Hematopoietic multipotent progenitor cell treated with erythropoietin and hydrocortisone succinate and interleukin-3 and kit ligand, for 17 days (in vitro differentiated cells): ENCODE results near the gene AP3S2.
"Not testable (repeated sequence)": the region's sequence is repeated elsewhere in the genome, so short reads cannot be mapped to it uniquely, and the experiment has no call there.

Source experiments
- DNase-seq: peaks from one replicate; pipeline ENCODE4 v3.0.0-alpha.2; 2015; ENCODE audit warnings: low spot score

Gene AP3S2

DNA sequence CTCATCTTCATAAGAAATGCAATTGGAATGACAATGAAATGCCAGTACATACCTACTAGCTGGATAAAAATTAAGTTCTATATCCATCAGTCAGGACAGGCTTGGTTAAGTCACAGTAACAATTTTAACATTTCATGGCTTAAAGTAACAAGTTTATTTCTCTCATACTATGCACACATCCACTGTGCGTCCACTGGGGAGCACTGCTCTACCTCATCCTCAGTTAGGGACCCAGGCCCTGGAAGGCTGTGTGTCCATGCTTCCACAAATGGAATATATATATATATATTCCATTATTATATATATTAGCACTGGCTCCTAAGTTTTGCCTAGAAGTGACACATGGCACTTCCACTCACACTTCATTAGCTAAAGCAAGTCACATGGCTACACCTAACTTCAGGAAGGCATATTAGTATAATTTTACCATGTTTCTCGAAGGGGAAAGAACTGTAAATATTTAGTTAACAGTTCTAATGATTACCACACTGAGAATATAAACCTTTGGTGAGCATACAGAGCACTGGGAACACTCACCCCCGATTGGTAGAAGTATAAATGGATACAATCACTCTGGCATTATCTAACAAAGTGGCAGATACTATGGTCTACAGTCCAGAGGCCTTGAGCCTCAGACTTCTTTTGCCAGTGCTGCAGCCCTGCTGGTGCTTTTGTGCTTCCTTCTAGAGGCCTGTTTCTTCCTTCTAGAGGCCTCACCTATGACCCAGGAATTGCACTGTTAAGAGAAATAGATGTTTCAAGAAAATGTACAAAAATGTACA, 28.6 kb downstream of the AP3S2 start:
- no peak for DNase-seq

DNA sequence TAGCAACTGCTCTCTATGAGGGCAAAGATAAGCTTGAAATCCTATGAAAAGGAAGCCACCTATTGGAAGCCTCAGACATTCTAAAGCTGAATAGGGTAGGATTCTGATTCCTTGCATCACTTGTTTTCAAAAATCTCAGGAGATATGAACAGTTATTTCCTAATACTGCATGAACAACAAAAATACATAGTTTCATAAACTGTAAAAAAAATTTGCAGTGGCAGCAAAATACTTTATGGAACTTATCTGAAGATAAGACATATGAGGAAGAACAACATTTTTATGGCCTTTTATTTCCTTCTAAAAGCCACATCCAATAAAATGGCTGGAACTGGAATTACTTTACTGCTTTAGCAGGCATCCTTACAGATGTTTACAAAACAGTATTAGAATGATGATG, 29.9 kb downstream of the AP3S2 start:
- no peak for DNase-seq

DNA sequence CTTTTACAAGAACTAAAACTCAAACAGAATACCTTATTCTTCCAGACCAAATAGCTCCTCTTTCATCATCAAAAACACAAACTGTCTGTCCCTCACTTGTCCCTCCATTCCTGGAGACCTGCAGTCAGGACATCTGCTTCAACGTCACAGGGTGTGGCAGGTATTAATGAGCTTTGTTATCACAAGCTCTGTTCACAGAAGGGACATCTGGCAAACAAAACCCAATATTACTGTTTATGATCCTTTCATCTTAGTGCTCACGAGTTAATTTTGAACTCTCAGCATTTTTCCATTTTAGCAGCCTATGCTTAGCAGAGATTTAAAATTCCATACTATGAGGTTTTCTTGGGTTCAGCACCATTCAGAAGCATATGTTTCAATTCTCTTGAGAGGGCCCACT, 32.9 kb downstream of the AP3S2 start:
- DNase-seq, result no peak

DNA sequence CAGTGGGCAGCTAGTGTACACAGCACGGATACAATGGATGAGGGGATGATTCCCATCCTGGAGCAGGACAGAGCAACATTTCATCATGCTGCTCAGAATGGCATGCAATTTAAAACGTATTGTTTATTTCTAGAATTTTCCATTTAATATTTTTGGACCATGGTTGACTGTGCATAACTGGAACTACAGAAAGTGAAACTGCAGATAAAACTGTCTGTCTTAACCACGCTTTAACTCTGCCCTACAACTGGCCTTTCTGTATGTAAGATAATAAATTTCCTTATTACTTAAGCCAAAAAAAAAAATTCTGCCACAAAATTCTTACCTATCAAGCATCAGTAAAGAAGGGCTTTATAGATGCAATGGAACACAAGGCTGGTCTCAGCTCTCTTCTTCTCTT, 33.4 kb downstream of the AP3S2 start:
- DNase-seq, result no peak

DNA sequence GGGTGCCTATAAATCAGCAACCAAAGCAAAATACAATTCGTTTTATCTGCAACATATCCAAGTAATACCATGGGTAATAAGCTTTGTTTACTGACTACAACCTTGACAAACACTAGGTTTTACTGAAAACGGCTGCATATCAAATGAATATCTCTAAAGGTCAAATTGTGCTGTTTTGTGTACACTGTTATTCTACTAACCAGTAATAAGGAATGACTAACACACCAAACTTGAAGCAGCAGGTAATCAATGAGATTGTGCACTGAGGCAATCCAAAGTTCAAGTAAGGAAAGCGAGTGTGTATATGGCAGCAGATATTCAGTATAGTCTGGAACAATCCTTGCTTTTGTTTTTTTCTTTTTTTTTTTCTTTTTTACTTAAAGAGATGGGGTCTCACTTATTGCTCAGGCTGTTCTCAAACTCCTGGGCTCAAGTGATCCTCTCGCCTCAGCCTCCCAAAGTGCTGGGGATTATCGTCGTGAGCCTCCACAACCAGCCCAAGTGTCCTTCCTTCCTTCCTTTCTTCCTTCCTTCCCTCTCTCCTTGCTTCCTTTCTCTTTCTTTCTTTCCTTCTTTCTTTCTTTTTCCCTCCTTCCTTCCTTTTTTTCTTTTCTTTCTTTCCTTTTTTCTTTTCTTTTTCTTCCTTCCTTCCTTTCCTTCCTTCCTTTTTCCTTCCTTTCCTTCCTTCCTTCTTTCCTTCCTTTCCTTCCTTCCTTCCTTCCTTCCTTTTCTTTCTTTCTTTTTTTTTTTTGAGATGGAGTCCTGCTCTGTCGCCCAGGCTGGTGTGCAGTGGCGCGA, 34.9 kb downstream of the AP3S2 start:
- DNase-seq, result no peak

DNA sequence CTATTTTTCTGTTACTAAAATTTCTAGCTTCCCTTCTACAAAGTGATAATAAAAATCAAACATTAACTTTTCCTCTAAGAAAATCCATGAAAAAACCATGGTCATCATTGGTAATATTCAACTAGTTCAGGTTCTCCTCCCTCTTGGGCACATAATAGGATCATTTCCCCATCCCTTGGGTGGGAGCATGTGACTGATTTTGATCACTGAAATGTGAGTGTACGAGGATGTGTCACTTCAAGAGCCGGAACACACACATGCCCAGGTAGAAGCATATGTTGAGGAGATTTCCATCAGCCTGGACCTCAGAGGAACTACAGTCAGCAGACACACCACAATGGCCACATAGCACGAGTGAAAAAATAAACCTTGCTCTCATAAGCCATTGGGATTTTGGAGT, 36.1 kb downstream of the AP3S2 start:
- DNase-seq, result no peak

DNA sequence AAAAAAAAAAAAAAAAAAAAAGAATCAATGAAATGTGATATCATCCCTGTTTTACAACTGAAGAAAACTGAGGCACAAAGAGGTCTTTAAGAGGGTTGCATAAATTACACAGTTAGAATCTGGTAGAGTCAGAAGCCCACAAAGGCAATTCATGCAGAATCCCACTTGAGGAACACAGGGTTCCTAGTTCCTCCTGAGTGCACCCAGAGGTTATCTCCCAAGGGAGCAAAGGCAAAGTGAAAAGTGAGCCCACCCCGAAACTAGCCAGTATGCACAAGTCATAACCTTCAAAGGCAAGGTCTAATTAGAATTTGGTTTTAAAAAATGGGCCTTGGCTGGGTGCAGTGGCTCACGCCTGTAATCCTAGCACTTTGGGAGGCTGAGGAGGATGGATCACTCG, 37.8 kb downstream of the AP3S2 start:
- DNase-seq, result no peak

DNA sequence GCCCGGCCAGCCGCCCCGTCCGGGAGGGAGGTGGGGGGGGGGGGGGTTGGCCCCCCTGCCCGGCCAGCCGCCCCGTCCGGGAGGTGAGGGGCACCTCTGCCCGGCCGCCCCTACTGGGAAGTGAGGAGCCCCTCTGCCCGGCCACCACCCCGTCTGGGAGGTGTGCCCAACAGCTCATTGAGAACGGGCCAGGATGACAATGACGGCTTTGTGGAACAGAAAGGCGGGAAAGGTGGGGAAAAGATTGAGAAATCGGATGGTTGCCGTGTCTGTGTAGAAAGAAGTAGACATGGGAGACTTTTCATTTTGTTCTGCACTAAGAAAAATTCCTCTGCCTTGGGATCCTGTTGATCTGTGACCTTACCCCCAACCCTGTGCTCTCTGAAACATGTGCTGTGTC, 38.9 kb downstream of the AP3S2 start:
- DNase-seq, result not testable (repeated sequence)

DNA sequence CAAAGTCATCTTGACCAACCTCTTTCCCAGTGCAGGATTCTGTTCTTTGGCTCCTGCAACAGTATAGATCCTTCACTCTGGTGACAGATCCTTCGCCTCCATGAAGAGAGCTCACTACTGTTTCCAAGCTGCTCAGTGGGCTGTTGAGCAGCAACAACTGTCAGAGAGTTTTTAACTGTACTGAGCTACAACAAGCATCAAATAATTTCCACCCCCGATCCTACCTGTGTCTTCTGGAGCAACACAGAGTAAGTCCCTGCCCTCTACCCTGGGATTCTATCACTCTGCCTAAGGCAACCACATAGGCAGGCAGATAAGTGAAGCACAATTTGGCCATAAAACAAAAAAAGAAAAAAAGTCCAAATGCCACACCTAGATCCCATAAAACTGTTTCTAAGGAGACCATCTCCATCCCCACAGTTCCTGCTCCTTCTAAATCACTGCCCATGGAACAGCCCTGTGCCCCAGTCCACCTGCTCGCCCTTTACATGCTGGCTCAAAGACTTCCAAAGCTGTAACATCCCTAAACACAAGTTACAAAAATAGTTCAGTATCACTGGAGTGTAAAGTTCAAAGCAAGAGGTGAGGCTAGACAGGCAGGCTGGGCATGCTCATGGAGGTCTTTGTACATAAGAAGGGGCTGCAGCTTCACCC, 41.3 kb downstream of the AP3S2 start:
- DNase-seq, result no peak

DNA sequence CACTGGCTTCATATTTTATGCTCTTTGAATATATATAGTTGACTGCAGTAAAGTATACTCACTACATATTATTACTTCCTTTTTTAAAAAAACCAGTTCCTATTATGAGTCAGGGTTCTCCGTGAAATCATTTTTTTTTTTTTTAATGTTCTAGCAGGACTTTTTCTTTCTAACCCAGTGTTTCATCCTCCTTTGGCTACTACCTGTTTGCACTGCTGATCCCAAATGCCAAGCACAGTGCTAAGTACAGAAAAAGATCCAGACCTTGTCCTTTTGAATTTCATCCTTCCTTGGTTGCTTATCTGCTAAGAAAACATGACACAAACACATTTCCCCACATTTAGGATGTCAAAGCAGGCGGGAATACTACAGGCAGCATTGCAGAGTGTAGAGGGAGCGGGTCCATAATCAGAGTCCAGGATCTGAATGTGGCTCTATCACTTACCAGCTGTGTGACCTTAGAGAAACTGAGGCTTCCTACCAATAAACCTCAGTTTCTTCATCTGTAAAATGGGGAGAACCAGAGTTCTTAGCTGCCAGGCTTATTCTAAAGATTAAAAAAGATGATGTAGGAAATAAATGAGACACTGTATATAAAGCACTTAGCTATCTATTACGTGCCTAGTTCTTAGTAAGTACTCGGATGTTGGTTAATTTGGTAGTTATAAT, 42.0 kb downstream of the AP3S2 start:
- no peak for DNase-seq

DNA sequence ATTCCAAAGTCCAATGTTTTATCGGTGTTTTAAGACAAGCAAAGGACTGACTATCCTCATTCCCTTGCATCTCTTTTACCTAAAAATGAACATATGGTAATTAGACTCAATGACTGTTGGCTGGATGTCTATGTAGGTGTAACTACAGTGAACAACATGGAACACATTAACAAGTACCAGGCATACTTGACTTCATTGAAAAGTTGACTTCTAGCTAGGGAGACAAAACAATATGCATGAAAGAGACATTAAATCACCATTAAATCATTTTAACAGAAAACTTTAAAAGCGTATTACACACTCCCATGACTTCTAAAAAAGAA, 44.9 kb downstream of the AP3S2 start:
- no peak for DNase-seq

DNA sequence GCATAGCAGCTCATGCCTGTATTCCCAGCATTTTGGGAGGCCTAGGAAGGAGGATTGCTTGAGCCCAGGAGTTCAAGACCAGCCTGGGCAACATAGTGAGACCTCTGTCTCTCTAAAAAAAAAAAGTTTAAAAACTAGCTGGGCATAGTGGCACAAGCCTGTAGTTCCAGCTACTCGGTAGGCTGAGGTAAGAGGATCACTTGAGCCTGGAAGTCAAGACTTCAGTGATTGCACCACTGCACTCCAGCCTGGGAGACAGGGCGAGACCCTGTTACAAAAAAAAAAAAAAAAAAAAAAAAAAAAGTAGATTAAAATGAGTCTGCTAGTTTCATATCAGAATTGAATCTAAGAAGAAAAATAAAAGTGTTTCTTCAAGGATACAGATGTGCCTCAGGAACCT, 46.7 kb downstream of the AP3S2 start:
- DNase-seq, result no peak

DNA sequence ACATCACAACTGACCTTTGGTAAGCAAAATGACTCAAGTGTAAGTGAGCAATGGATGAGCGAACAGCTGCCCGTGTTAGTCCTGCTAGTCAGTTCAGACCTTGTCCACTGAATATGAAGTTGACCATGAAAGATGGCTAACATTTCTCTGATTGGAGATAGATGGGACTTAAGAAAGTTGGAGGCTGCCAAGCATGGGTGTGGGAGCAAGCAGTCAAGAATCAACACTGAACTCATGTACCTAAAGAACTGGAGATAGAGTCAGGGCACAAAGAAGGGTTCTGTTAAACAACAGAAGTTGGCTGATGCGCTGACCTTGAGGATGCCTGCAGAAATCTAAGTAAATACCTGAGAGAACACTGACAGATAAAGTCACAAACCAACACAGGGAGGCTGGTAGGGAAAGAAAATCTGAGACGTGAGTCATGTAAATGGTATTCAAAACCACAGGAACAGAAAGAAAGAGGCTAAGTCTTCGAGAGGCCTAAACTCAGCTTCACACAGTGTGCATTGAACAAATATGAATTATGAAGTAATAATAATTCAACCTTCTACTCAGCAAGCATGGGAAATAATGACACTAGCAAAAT, 48.4 kb downstream of the AP3S2 start:
- DNase-seq, result no peak

DNA sequence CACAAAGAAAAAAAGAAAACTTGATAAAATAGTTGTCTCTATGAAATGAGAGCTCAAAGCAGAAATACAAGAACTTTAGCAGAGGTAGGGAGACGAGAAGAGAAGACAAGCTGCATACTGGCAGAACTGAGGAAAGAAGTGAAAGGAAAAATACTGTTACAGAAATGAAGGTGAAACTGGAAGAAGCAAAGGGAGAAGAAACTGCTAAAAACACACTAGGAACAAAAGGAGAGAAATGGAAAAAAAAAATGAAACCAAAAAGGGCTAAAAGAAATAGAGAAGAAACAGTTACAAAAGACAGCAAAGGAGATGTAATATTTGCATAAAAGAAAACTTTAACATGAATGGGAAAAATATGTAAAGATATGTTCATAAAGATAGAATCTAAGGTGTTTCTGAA, 51.8 kb downstream of the AP3S2 start:
- no peak for DNase-seq

DNA sequence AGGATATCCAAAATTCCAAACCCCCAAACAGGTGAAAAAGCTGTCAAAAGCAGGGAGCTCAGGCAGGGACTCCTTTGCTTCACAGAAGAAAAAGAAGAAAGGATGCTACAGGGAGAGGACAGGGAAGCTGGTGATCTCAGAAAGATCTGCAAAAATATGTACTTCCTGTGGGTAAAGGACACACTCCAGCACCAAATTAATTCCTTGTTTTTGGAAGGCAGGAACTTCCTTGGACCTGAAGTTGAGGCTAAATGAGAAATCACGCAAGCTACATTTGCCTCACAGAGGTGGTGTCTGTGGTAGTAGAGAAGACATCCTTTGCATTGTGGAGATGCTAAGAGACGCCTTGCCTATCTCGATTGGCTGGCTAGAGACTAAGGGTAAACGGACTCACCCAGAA, 52.5 kb downstream of the AP3S2 start:
- DNase-seq, result no peak

DNA sequence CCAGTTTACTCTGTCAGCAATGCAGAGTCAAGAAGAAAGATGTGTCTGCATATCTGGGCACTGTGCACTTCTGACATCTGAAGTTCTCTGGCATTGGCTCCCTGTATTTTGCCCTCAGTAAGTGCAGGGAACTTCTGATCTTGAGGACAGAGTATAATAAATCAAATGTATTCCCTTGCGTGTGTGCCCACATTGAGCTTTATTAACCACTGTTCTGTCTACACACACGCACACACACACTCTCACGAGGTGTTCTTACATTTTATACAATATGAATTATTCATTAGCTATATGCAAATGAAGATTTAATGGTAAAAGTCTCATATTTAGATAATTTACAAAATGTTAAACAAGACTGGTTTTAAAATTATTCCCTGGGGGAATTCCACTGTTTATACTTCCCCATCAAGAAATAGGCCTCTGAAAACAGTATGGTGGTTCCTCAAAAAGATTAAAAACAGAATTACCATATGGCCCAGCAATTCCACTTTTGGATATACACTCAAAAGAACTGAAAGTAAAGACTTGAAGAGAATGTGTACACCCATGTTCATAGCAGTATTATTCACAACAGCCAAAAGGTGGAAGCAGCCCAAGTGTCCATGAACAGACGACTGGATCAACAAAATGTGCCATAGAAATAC, 54.5 kb downstream of the AP3S2 start:
- no peak for DNase-seq

DNA sequence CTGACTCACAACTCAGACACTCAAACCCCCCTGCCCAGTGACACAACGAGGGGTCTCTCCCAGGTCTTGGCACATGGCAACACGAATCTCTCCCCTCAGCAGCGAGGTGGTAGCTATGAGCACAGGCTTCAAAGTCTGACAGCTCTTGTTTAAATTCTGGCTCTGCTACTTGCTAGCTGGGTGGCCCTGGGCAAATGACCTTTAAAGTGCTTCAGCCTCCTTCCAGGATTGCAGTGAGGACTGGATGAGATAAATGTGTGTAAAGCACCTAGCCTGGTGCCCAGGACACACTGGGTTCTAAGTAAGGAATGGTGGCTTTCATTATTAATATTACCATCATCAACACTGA, 56.0 kb downstream of the AP3S2 start:
- DNase-seq, result no peak

DNA sequence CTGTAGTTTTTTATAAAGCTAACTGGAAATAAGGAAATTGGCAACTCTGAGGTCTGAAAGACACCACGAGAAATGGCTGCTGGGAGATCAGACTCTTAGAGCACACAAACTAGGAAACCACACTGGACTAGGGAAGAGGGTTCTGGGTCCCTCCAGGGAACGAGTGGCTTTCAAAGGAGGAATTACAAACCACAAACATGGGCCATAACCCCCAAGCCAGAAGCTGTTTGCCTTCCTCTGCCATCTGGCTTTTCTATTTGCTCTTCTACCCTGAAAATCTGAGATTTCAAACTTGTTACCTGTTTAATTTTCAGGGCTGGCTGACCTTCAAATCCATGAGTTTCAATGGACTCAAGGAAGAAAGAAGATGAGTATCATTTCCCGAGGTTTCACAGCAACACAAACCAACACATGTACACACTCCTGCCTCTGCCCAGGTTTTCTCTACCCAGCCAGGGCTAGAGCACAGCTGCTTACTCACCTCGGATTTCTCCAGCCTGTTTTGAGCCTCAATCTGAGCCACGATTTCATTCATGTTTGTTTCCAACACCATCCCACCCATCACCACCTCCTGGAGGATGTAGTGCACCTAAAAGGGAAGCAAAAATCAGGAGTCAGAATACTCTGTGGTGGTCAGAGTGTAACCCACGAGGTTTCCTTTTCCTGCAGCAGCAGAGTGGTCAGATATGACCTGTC, 56.5 kb downstream of the AP3S2 start:
- DNase-seq, result no peak

DNA sequence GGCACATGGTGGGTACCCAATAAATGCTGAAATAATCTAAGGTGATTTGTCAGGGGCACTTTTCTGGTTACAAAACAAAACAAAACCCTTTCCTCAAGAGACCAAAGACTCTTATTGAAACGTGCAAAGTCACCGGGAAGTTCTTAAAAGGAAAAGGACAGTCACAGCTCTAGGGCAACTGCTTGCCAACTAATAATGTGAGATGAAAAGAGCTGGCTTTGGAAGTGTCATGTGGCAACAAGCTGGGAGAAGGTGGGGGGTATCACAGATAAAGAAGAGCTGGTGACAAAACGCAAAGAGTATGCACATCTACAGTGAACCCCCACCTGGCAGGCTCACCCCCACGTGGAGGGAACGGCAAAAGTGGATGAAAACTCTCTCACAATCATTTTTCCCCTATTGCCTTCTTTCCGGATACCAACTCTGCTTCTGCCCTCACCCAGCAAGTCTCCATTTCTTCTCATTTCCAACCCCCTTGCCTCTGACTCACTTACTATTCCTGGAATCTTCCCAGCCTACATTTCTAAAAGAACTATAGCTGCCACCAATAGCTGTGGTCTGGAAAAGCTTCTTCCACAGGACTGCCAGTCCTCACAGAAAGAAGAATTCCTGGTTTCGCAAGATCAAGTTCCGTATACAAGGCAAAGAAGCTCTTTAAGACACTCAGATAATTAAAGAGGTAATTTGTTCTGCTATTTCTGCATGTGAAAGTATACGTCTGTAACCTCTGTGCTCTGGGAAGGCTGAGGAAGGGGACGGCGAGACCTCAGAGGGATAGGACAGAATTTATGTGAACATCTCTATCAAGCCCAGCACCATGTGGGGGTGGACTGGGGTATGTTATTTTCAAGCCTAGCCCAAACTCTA, 57.3 kb downstream of the AP3S2 start:
- no peak for DNase-seq

DNA sequence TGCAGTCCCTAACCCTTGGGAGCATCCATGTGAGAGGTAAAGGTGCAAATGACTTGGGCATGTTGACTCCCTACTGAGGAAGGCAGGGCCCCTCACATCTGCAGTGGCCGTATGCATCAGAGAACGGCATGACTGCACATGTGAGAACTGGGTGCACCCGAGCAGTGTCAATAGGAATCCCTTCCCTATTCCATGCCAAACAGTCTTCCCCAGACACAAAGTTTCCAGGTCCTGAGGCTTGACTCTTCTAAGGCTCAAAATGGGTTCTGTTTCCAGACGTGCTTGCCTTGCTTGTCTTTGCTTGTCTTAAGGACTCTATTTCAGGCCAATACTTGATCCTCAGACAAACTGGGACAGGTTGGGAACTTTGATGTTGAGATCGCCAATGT, 58.6 kb downstream of the AP3S2 start:
- no peak for DNase-seq
